ENCODE data around the gene MAN2C1.
A peak's percentile ranks its signal among the peaks of the same experiment; 100 is the strongest.
"Not testable (repeated sequence)": the region's sequence is repeated elsewhere in the genome, so short reads cannot be mapped to it uniquely, and the experiment has no call there.

The MAN2C1 gene

GRCh38 chr15:75361361-75361988 is 6.9 kb downstream of the MAN2C1 start:
- DNase-seq (ENCODE audit: low read depth in 2 of 2) = no peak

- no peak for DNase-seq (ENCODE audit: low read depth in 2 of 2)
Observed at GRCh38 chr15:75360856-75361255, 7.6 kb downstream of the MAN2C1 start.

GRCh38 chr15:75360391-75360790 is 8.0 kb downstream of the MAN2C1 start:
- no peak for DNase-seq (ENCODE audit: low read depth in 2 of 2)

GRCh38 chr15:75359537-75360250 is 8.7 kb downstream of the MAN2C1 start:
- no peak for DNase-seq (ENCODE audit: low read depth in 2 of 2)

- DNase-seq (ENCODE audit: low read depth in 2 of 2) = no peak
Observed at GRCh38 chr15:75358771-75359536, 9.5 kb downstream of the MAN2C1 start.

GRCh38 chr15:75357976-75358673 is 10.3 kb downstream of the MAN2C1 start:
- no peak for DNase-seq (ENCODE audit: low read depth in 2 of 2)

- no peak for DNase-seq (ENCODE audit: low read depth in 2 of 2)
Observed at GRCh38 chr15:75356517-75356916, 11.9 kb downstream of the MAN2C1 start.

- no peak for DNase-seq (ENCODE audit: low read depth in 2 of 2)
Observed at GRCh38 chr15:75356006-75356405, 12.4 kb downstream of the MAN2C1 start.

- no peak for DNase-seq (ENCODE audit: low read depth in 2 of 2)
Observed at GRCh38 chr15:75355369-75355768, 13.0 kb downstream of the MAN2C1 start.

GRCh38 chr15:75354454-75354853 is 14.0 kb downstream of the MAN2C1 start:
- DNase-seq (ENCODE audit: low read depth in 2 of 2) = no peak

GRCh38 chr15:75353604-75354003 is 14.8 kb downstream of the MAN2C1 start:
- DNase-seq (ENCODE audit: low read depth in 2 of 2) = no peak

- DNase-seq (ENCODE audit: low read depth in 2 of 2) = no peak
Observed at GRCh38 chr15:75352186-75353080, 16.0 kb downstream of the MAN2C1 start.

GRCh38 chr15:75350601-75351361 is 17.6 kb downstream of the MAN2C1 start:
- no peak for DNase-seq (ENCODE audit: low read depth in 2 of 2)

GRCh38 chr15:75349851-75350588 is 18.4 kb downstream of the MAN2C1 start:
- DNase-seq (ENCODE audit: low read depth in 2 of 2) = peak in 1 of 2 donors; percentile 24

- not testable (repeated sequence) for DNase-seq (ENCODE audit: low read depth in 2 of 2)
Observed at GRCh38 chr15:75349351-75349669, 19.1 kb downstream of the MAN2C1 start.

- no peak for DNase-seq (ENCODE audit: low read depth in 2 of 2)
Observed at GRCh38 chr15:75348562-75349350, 19.7 kb downstream of the MAN2C1 start.

- DNase-seq (ENCODE audit: low read depth in 2 of 2) = no peak
Observed at GRCh38 chr15:75348034-75348561, 20.3 kb downstream of the MAN2C1 start.

- peak in 1 of 2 donors; percentile 20 for DNase-seq (ENCODE audit: low read depth in 2 of 2)
Observed at GRCh38 chr15:75347222-75348033, 21.0 kb downstream of the MAN2C1 start.
